ENCODE results near the gene OR1Q1.

DNA sequence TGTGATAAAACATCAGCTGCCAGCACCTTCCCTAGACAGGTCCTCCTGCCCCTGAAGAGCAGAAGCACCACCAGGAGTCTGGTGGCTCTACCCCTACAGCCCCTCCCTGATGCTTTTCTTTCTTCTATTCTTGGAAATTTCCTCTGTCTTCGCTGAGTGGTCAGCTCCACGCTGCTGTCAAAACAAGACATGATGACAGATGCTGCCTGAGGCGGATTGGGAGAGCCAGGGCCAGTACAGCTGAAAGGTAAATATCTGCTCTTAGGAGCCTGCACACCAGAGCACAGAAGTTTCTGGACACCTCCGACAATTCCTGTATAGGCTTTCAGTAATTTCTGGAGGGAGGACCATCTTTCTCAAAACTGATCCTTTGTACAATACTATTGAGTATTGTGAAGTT, 4.7 kb upstream of the OR1Q1 start:
- TF ChIP-seq, protein P1, sequence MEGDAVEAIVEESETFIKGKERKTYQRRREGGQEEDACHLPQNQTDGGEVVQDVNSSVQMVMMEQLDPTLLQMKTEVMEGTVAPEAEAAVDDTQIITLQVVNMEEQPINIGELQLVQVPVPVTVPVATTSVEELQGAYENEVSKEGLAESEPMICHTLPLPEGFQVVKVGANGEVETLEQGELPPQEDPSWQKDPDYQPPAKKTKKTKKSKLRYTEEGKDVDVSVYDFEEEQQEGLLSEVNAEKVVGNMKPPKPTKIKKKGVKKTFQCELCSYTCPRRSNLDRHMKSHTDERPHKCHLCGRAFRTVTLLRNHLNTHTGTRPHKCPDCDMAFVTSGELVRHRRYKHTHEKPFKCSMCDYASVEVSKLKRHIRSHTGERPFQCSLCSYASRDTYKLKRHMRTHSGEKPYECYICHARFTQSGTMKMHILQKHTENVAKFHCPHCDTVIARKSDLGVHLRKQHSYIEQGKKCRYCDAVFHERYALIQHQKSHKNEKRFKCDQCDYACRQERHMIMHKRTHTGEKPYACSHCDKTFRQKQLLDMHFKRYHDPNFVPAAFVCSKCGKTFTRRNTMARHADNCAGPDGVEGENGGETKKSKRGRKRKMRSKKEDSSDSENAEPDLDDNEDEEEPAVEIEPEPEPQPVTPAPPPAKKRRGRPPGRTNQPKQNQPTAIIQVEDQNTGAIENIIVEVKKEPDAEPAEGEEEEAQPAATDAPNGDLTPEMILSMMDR (conservative IDR thresholded peaks at IDR 0.05 in 1 of 2, IDR thresholded peaks at IDR 0.05 in 1 of 2; ENCODE audit: extremely low read depth in 1 of 2, insufficient read depth in 1 of 2, low read depth in 1 of 2, low read length in 2 of 2), result no peak
- no peak for TF ChIP-seq EZH2 (IDR thresholded peaks at IDR 0.05; ENCODE audit: borderline replicate concordance, low read length)
